Kidney glomerular epithelial cell (primary cell): ENCODE data around the gene ABCD1.
"Not testable (repeated sequence)": the region's sequence is repeated elsewhere in the genome, so short reads cannot be mapped to it uniquely, and the experiment has no call there.

ENCODE experiments used
- DNase-seq: peaks from one replicate; lab custom pipeline; 2025; lab: John Stamatoyannopoulos, UW

ABCD1 gene

GRCh38 chrX:153709726-153710674 is 14.7 kb upstream of the ABCD1 start:
- no peak for DNase-seq

GRCh38 chrX:153714256-153714655 is 10.4 kb upstream of the ABCD1 start:
- DNase-seq = no peak

- DNase-seq = no peak
These were observed 7.2 kb upstream of the ABCD1 start for GRCh38 chrX:153717445-153717844.

- DNase-seq = no peak
These were observed 5.4 kb upstream of the ABCD1 start for GRCh38 chrX:153719238-153719637.

GRCh38 chrX:153719701-153720100 is 5.0 kb upstream of the ABCD1 start:
- no peak for DNase-seq

DNA sequence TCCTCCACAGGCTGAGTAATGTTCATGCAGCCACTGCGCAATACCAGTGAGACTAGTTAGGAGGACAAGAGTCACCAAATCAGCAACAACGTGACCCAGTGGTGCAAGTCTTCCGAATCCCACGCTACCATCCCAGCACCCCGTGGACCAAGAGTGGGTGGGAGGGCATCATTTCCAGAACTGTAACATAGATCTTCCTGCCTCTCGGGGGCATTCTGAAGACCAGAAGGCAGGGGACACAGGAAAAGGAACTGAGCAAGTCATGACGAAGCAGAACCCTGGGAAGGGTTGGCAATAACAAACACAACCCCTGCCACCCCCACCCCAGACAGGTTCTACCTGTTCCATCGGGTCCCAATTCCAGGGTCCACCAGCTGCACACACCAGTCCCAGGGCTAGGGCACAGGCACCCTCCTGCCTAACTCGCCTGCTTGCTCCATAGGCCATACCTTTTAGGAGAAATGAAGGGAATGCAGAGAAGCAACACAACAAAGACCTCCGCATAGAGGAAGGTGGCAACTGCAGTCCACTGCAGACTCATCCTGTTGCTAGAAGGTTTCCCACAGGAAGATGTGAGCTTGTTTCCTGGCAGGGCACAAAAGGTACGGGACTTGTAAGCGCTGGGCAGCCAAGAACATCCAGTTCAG is 1.8 kb upstream of the ABCD1 start:
- no peak for DNase-seq

- DNase-seq = no peak
These were observed 1.1 kb upstream of the ABCD1 start for GRCh38 chrX:153723351-153724251.

GRCh38 chrX:153725039-153725831 is 579 bp downstream of the ABCD1 start:
- no peak for DNase-seq

GRCh38 chrX:153725832-153726285 is 1.2 kb downstream of the ABCD1 start:
- no peak for DNase-seq

DNA sequence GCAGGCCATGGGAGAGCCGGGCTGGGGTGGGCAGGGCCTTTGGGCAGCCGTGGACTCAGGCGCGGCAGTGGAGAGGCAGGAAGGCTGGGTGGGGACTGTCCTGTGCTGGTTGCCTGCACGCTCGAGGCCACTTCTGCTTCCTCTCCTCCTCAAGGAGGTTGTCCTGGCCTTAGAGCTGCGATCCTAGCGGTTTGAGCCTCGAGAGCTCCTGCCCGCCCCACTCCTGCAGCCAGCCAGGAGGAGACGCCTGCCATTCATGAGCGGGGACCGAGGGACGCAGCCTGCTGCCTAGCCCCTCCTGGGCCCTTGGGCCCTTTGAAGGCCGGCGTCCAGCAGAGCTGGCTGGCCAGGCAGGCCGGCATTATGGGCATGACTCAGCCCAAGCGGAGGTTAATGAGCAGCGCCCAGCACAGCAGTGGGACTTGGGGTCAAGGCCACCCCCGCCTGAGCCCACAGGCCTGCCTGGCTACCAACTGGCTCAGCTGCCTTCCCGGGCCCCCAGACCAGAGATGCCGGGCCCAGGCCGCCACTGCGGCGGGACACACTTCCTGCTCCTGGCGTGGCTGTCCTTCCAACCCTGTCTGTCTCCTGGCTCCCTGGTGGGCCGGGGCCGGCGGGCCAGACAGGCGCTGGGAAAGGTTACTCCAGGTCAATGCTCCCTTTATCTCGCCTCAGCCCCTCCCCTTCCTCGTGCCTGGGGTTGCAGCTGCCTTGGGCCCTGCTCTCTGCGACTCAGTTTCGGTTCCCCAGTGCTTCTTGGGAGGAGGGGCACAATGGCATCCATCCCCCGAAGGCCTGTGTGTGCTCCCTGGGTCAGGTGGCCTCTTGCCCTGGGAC is 1.8 kb downstream of the ABCD1 start:
- no peak for DNase-seq

DNA sequence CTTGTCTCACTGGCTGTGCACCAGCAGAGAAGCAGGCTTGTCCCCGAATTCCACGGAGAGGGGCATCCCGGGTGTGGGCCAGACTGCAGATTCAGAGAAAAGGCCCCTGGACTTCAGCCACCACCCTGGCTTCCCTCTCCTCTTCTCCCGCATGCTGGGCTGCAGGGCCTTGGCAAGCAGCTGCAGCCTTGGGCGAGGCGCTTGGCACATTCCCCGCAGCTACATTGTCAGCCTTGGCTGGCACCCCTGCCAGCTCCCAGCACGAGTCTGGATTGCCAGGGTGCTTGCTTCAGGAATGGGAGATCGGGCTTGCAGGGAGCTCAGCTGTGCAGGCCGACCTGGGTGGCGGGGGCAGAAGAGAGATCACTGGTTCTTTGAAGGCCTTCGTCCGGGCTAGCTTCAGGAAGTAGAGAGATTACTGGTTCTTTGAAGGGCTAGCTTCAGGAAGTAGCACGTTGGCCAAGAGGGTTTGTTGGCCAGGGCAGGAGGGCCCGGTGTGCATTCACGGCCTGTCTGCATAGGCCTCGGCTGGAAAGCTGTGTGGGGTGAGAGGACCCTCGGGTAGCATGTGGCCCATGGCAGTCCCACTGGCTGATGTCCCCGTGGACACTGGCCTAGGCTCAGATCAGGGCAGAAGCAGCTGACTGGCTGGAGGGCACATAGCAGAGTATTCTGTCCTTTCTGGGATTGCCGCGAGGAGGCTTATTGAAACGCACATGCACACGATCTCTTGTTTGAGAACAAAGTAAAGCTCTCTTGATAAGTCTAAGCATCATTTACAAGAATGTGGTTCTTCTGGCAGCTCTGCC is 2.7 kb downstream of the ABCD1 start:
- DNase-seq = no peak

DNA sequence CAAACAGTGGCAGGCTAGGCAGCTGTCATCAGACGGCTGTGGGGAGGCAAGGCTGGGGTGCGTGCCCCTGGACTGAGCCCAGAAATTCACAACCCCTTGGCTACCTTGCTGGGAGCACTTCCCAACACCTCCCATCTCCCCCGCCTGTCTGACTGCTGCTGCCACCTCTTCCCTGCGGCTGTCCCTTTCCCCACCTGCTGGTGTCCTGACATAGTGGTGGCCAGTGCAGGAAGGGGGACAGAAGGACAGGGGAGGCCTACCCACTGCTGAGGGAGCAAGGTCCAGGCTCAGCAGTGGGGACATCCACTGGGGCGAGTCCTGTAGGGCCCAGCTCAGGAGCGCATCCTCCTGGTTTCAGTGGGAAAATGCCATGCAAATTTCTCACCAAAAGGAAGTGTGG is 3.4 kb downstream of the ABCD1 start:
- DNase-seq = no peak

- no peak for DNase-seq
These were observed 4.4 kb downstream of the ABCD1 start for GRCh38 chrX:153728951-153729631.

DNA sequence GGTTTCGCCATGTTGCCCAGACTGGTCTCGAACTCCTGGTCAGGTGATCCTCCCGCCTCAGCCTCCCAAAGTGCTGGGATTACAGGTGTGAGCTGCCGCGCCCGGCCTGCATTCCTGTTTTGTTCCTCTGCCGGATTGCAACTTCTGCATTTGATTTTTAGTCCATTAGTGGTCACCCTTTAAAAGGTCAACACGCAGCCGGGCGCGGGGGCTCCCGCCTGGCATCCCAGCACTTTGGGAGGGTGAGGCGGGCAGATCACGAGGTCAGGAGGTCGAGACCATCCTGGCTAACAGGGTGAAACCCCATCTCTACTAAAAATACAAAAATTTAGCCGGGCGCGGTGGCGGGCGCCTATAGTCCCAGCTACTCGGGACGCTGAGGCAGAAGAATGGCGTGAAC is 5.5 kb downstream of the ABCD1 start:
- not testable (repeated sequence) for DNase-seq

DNA sequence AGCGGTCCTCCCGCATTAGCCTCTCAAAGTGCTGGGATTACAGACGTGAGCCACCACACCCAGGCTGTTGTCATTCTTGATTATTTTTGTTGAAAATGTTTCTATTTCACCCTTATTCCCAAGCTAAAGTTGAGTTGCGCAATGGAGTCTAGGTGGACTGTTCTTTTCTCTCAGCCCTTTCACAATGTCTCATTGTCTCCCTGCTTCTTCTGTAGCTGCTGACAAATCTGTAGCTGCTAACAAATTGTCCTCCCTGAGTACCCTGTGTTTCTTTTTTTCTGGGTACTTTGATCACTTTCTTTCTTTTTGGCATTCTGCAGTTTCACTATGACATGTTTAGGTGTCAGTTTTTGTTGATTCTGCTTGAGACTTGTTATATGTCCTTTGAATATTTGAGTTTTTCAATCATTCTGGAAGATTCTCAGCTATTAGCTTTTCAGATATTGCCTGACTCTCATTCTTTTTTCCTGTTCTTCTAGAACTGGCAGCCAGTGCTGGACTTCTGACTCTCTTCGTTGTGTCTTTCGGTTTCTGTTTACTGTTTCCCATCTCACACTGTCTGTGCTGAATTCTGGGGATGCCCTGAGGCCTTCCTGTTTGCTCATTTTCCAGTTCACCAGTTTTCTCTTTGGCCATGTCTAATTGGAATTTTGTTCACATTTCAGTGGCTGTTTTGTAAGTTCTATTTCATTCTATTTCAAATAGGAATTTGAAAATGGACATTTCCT is 6.6 kb downstream of the ABCD1 start:
- DNase-seq = no peak

DNA sequence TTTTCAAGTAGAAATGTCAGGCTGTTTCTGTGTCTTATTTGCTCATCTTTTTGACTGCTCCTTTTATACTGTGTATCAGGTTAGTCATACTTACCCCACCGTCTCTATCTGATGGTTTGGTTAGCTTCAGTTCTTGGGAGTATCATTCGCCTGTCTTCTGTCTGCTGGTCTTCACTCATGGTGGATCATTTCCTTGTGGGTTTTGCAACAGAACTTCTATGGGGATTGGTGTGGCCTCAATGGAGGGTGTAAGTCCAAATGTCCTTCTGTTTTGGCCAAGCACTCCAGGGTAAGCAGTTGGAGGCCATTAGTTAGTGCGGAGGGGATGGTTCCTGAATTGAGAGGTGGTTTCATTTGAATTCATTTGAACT is 7.2 kb downstream of the ABCD1 start:
- DNase-seq = no peak

DNA sequence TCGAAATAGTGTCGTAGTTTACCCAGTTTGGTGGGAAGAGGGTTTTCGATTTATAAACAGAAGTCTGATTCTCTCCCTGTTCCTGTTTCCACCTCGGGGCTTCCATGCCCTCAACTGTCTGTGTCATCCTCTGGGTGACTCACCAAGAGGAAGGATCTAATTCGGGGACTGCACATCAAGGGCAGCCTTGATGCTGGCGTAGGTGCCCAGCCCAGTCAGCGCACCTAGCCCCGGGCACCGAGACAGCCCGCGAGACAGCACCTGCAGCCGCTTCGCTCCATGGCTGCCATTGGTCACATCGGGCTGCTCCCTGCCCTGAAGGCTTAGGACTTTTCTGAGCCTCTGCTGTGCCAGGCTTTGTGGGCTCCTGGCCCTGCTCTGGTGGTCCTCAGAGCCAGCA is 7.7 kb downstream of the ABCD1 start:
- no peak for DNase-seq

GRCh38 chrX:153733651-153734240 is 9.1 kb downstream of the ABCD1 start:
- no peak for DNase-seq
